ENCODE data around the gene GAST.

GRCh38 chr17:41738801-41739112 lies 26.6 kb downstream of the GAST start:
- TF ChIP-seq CTCF (conservative IDR thresholded peaks at IDR 0.05 in 1 of 2, IDR thresholded peaks at IDR 0.05 in 1 of 2; ENCODE audit: low read depth in 1 of 2, low read length in 2 of 2) (no peak), EZH2 (IDR thresholded peaks at IDR 0.05; ENCODE audit: low read length, missing control alignments) (no peak)

Data from fibroblast of lung (primary cell).